Nephron (organoid): ENCODE results near the gene CLPTM1L.
A peak's percentile ranks its signal among the peaks of the same experiment; 100 is the strongest.
"Not testable (repeated sequence)": the region's sequence is repeated elsewhere in the genome, so short reads cannot be mapped to it uniquely, and the experiment has no call there.

ENCODE experiments used
- H3K27ac Mint-ChIP-seq, 3 experiments: 2 replicates each; pipeline ENCODE4 v1.8.0; 2020; ENCODE audit warnings: mixed read lengths in 3 of 3, mild to moderate bottlenecking in 2 of 3, moderate library complexity in 1 of 3
- H3K27me3 Mint-ChIP-seq: 2 replicates; pipeline ENCODE4 v1.8.0; 2021; ENCODE audit warnings: low read depth, mild to moderate bottlenecking, moderate library complexity, mixed read lengths
- H3K36me3 Mint-ChIP-seq: 2 replicates; pipeline ENCODE4 v1.8.0; 2020; ENCODE audit warnings: low read depth, mixed read lengths
- H3K4me1 Mint-ChIP-seq: 2 replicates; pipeline ENCODE4 v1.8.0; 2020; ENCODE audit warnings: mixed read lengths
- H3K4me3 Mint-ChIP-seq, 3 experiments: 2 replicates each; pipeline ENCODE4 v1.8.0; 2020; ENCODE audit warnings: mild to moderate bottlenecking in 3 of 3, mixed read lengths in 3 of 3, moderate library complexity in 2 of 3
- H3K9me3 Mint-ChIP-seq: 2 replicates; pipeline ENCODE4 v1.8.0; 2020; ENCODE audit warnings: mixed read lengths
- TF ChIP-seq, protein P1 (sequence below), 3 experiments: fragments of 200-600 bp; sonication (generic); IDR thresholded peaks; one replicate each; pipeline ENCODE4 v1.5.0; 2021; ENCODE audit warnings: antibody characterized with exemption in 3 of 3; ENCODE audit not compliant: unreplicated experiment in 3 of 3

The CLPTM1L gene

GRCh38 chr5:1342268-1342667 lies 2.6 kb downstream of the CLPTM1L start:
- TF ChIP-seq, protein P1, sequence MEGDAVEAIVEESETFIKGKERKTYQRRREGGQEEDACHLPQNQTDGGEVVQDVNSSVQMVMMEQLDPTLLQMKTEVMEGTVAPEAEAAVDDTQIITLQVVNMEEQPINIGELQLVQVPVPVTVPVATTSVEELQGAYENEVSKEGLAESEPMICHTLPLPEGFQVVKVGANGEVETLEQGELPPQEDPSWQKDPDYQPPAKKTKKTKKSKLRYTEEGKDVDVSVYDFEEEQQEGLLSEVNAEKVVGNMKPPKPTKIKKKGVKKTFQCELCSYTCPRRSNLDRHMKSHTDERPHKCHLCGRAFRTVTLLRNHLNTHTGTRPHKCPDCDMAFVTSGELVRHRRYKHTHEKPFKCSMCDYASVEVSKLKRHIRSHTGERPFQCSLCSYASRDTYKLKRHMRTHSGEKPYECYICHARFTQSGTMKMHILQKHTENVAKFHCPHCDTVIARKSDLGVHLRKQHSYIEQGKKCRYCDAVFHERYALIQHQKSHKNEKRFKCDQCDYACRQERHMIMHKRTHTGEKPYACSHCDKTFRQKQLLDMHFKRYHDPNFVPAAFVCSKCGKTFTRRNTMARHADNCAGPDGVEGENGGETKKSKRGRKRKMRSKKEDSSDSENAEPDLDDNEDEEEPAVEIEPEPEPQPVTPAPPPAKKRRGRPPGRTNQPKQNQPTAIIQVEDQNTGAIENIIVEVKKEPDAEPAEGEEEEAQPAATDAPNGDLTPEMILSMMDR (IDR thresholded peaks at IDR 0.05; ENCODE audit: unreplicated experiment in 3 of 3), result no peak
- Mint-ChIP-seq H3K9me3 (no peaks in the 10 kb centered on the region), H3K36me3 (peaks cover 34% of the 10 kb centered on the region), H3K27ac (no peak overlapping the region), H3K4me3 (peak overlapping the region in 2 of 3 experiments; percentile 27 to 66), H3K4me1 (peaks cover 11% of the 10 kb centered on the region), H3K27me3 (no peaks in the 10 kb centered on the region)

- no peaks in the 10 kb centered on the region for H3K27me3 Mint-ChIP-seq
- no peak overlapping the region for H3K27ac Mint-ChIP-seq
- H3K36me3 Mint-ChIP-seq, result peaks cover 38% of the 10 kb centered on the region
- H3K9me3 Mint-ChIP-seq, result no peaks in the 10 kb centered on the region
- peaks cover 11% of the 10 kb centered on the region for H3K4me1 Mint-ChIP-seq
- peak overlapping the region; percentile 27 to 66 (median 65) for H3K4me3 Mint-ChIP-seq
- TF ChIP-seq, protein P1 (IDR thresholded peaks at IDR 0.05; ENCODE audit: unreplicated experiment in 3 of 3), result no peak
Measured at GRCh38 chr5:1341863-1342262, 3.0 kb downstream of the CLPTM1L start.

- peak overlapping the region in 2 of 3 experiments; percentile 35 to 53 for H3K4me3 Mint-ChIP-seq
- not testable (repeated sequence) for H3K9me3 Mint-ChIP-seq, H3K27me3 Mint-ChIP-seq
- H3K4me1 Mint-ChIP-seq, result peaks cover 11% of the 10 kb centered on the region
- H3K36me3 Mint-ChIP-seq, result peaks cover 46% of the 10 kb centered on the region
- H3K27ac Mint-ChIP-seq, result peak overlapping the region in 1 of 3 experiments; percentile 41
Measured at GRCh38 chr5:1339818-1340210, 5.1 kb downstream of the CLPTM1L start.

GRCh38 chr5:1339139-1339817 lies 5.6 kb downstream of the CLPTM1L start:
- H3K4me3 Mint-ChIP-seq, H3K9me3 Mint-ChIP-seq, H3K27me3 Mint-ChIP-seq: not testable (repeated sequence)
- peaks cover 52% of the 10 kb centered on the region for H3K36me3 Mint-ChIP-seq
- peaks cover 11% of the 10 kb centered on the region for H3K4me1 Mint-ChIP-seq
- peak overlapping the region in 1 of 3 experiments; percentile 54 for H3K27ac Mint-ChIP-seq

DNA sequence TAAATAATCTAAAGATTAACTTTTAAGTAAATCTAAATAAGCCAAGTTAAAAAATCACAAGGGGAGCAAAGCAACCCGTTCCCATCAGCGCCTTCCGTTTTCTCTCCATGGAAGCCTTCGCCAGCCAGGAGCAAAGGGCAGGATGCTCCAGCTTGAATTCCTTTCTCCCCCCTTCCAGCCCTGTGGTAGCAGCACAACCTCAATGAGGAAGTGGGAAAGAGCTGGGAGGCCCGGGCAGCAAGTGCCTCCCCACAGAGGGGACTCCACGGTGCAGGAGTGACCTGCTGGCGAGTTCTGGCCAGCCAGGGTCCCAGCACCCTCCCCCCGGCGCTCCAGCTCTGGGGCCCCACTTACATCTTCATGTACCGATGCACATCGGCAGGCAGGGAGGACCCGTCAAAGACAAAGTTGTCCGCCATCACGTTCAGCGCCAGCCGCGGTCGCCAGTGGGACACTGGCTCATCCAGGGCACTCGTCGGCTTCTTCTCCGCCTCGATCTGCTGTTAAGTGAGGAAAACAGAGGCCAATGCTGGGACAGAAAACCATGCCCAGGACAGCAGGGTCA lies 6.3 kb downstream of the CLPTM1L start:
- Mint-ChIP-seq H3K4me3 (no peak overlapping the region), H3K4me1 (peaks cover 4% of the 10 kb centered on the region), H3K27me3 (no peaks in the 10 kb centered on the region), H3K36me3 (peaks cover 54% of the 10 kb centered on the region), H3K27ac (peak overlapping the region in 1 of 3 experiments; percentile 54), H3K9me3 (no peaks in the 10 kb centered on the region)
- TF ChIP-seq, protein P1 (IDR thresholded peaks at IDR 0.05; ENCODE audit: unreplicated experiment in 3 of 3), result no peak

DNA sequence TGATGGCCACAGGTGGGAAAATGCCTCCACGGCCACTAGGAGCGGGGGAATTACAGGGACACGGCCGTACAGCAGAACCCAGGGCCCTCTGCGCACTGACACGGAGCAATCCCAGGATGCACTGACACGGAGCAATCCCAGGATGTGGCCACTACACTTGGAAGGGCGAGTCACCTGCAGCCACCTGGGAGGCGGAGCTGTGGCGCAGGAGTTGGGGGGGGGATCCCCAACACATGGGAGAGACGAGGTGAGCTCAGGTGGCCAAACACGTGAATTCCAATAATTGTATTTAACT lies 6.8 kb downstream of the CLPTM1L start:
- Mint-ChIP-seq H3K4me3 (no peak overlapping the region), H3K36me3 (peaks cover 56% of the 10 kb centered on the region), H3K9me3 (no peaks in the 10 kb centered on the region), H3K27me3 (no peaks in the 10 kb centered on the region), H3K4me1 (peaks cover 2% of the 10 kb centered on the region), H3K27ac (peak overlapping the region in 1 of 3 experiments; percentile 54)
- TF ChIP-seq, protein P1 (IDR thresholded peaks at IDR 0.05; ENCODE audit: unreplicated experiment in 3 of 3), result no peak
